Erythroblast (primary cell): ENCODE data around the gene TMEM260.

Source experiments
- GATA1 ChIP-seq: IDR thresholded peaks from 2 replicates; pipeline ENCODE4 v1.6.1; 2011; ENCODE audit warnings: low read depth, mild to moderate bottlenecking, control low read depth, low read length, moderate library complexity
- POLR2A ChIP-seq: IDR thresholded peaks from 2 replicates; pipeline ENCODE4 v1.6.1; 2011; ENCODE audit warnings: mild to moderate bottlenecking, low read length

DNA sequence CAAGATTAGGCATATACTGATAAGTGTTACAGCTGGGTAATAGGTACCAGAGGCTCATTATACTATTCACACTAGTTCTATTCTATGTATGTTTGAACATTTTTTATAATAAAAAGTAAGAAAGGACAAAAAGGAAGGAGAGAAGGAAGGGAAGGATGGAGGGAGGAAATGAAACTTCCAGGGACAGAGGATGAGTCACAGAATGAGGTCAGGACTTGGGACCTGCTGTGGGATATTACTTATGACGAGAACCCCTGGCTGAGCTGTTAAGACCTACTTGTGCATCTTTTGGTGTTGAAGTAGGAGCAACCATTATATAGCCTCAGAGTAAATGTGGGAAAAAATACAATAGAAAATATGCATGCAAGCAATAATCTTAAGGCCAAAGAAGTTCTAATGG lies 16.7 kb upstream of the TMEM260 start:
- TF ChIP-seq POLR2A, result no peak
- TF ChIP-seq GATA1, result no peak
